HEK293 (cell line): ENCODE measurements around the gene CEP112.

Experiments used
- CTCF ChIA-PET: fragments of 350-600 bp; formaldehyde crosslinking; extraction: SDS; loops from one replicate; lab custom pipeline; 2021; ENCODE audit warnings: antibody characterized with exemption; lab: Yijun Ruan, JAX
- POLR2A ChIA-PET: fragments of 300-600 bp; formaldehyde crosslinking; extraction: SDS; loops from one replicate; lab custom pipeline; 2020; ENCODE audit warnings: antibody characterized with exemption, inconsistent platforms; lab: Yijun Ruan, JAX
- H3K27ac ChIP-seq: fragments of 200-500 bp; sonication (Bioruptor generic); 2 replicates; pipeline ENCODE4 v1.5.1; 2014; ENCODE audit warnings: low read depth, low read length, control low read depth, inconsistent platforms; ENCODE audit errors: extremely low read depth
- H3K36me3 ChIP-seq, 2 experiments: fragments of 200-500 bp in 1 of 2; sonication (Bioruptor generic) in 1 of 2; 1 replicate in 1 of 2; 2 replicates in 1 of 2; pipeline ENCODE4 v1.5.1; 2014 to 2017; ENCODE audit warnings: inconsistent platforms in 2 of 2, low read length in 2 of 2; ENCODE audit not compliant: control insufficient read depth in 2 of 2, insufficient read depth in 1 of 2
- H3K4me1 ChIP-seq: fragments of 200-500 bp; sonication (Bioruptor generic); 2 replicates; pipeline ENCODE4 v1.5.1; 2014; ENCODE audit warnings: mild to moderate bottlenecking, low read length, inconsistent platforms; ENCODE audit not compliant: control insufficient read depth, insufficient read depth
- H3K4me3 ChIP-seq: 2 replicates; pipeline ENCODE4 v1.5.1; 2011; ENCODE audit warnings: low read depth, mild to moderate bottlenecking, control low read depth, low read length, moderate library complexity
- H3K9me3 ChIP-seq: fragments of 200-500 bp; sonication (Bioruptor generic); 2 replicates; pipeline ENCODE4 v1.5.1; 2014; ENCODE audit warnings: low read depth, low read length, inconsistent platforms; ENCODE audit not compliant: control insufficient read depth, insufficient read depth
- AEBP2 ChIP-seq: fragments of 450-650 bp; formaldehyde crosslinking; IDR thresholded peaks from 2 replicates; pipeline ENCODE4 v1.5.1; 2016; ENCODE audit warnings: missing biosample characterization, missing genetic modification characterization, borderline replicate concordance
- BCL11A ChIP-seq: fragments of 450-650 bp; formaldehyde crosslinking; IDR thresholded peaks from 2 replicates; pipeline ENCODE4 v1.5.1; 2016; ENCODE audit warnings: low read depth, missing biosample characterization, missing genetic modification characterization
- GLI4 ChIP-seq: fragments of 450-650 bp; formaldehyde crosslinking; IDR thresholded peaks from 2 replicates; pipeline ENCODE4 v1.5.1; 2016; ENCODE audit warnings: missing biosample characterization, missing genetic modification characterization
- IKZF3 ChIP-seq: fragments of 450-650 bp; IDR thresholded peaks from 2 replicates; pipeline ENCODE4 v1.5.0; 2018; ENCODE audit warnings: missing biosample characterization, mild to moderate bottlenecking, missing genetic modification characterization, moderate library complexity
- KLF16 ChIP-seq: fragments of 450-650 bp; formaldehyde crosslinking; IDR thresholded peaks from 2 replicates; pipeline ENCODE4 v1.5.1; 2017; ENCODE audit warnings: missing biosample characterization, missing genetic modification characterization
- MYNN ChIP-seq: fragments of 450-650 bp; formaldehyde crosslinking; IDR thresholded peaks from 2 replicates; pipeline ENCODE4 v1.5.1; 2016; ENCODE audit warnings: missing biosample characterization, missing genetic modification characterization, borderline replicate concordance
- PATZ1 ChIP-seq: fragments of 450-650 bp; formaldehyde crosslinking; IDR thresholded peaks from 2 replicates; pipeline ENCODE4 v1.5.1; 2016; ENCODE audit warnings: missing biosample characterization, missing genetic modification characterization
- ZNF18 ChIP-seq: fragments of 450-650 bp; formaldehyde crosslinking; IDR thresholded peaks from 2 replicates; pipeline ENCODE4 v1.5.1; 2016; ENCODE audit warnings: missing biosample characterization, missing genetic modification characterization
- ZNF239 ChIP-seq: fragments of 450-650 bp; formaldehyde crosslinking; IDR thresholded peaks from 2 replicates; pipeline ENCODE4 v1.5.1; 2016; ENCODE audit warnings: missing biosample characterization, missing genetic modification characterization
- ZNF248 ChIP-seq: fragments of 450-650 bp; formaldehyde crosslinking; IDR thresholded peaks from 2 replicates; pipeline ENCODE4 v1.5.1; 2017; ENCODE audit warnings: missing biosample characterization, missing genetic modification characterization
- ZNF302 ChIP-seq: fragments of 450-650 bp; formaldehyde crosslinking; IDR thresholded peaks from 2 replicates; pipeline ENCODE4 v1.5.1; 2016; ENCODE audit warnings: missing biosample characterization, missing genetic modification characterization, low read depth
- ZNF394 ChIP-seq: fragments of 450-650 bp; formaldehyde crosslinking; IDR thresholded peaks from 2 replicates; pipeline ENCODE4 v1.5.1; 2016; ENCODE audit warnings: missing biosample characterization, missing genetic modification characterization, mild to moderate bottlenecking, moderate library complexity, borderline replicate concordance
- ZNF521 ChIP-seq: fragments of 450-650 bp; formaldehyde crosslinking; IDR thresholded peaks from 2 replicates; pipeline ENCODE4 v1.5.1; 2017; ENCODE audit warnings: missing biosample characterization, mild to moderate bottlenecking, missing genetic modification characterization
- ZNF571 ChIP-seq: fragments of 450-650 bp; formaldehyde crosslinking; IDR thresholded peaks from 2 replicates; pipeline ENCODE4 v1.5.0; 2017; ENCODE audit warnings: missing biosample characterization, missing genetic modification characterization
- ZNF768 ChIP-seq: fragments of 450-650 bp; formaldehyde crosslinking; IDR thresholded peaks from 2 replicates; pipeline ENCODE4 v1.5.1; 2018; ENCODE audit warnings: missing biosample characterization, mild to moderate bottlenecking, missing genetic modification characterization
- ZNF792 ChIP-seq: fragments of 450-650 bp; formaldehyde crosslinking; IDR thresholded peaks from 2 replicates; pipeline ENCODE4 v1.5.1; 2016; ENCODE audit warnings: missing biosample characterization, missing genetic modification characterization
- ZNF843 ChIP-seq: fragments of 450-650 bp; formaldehyde crosslinking; IDR thresholded peaks from 2 replicates; pipeline ENCODE4 v1.5.1; 2016; ENCODE audit warnings: missing biosample characterization, missing genetic modification characterization
- TF ChIP-seq, protein P1 (sequence below): fragments of 450-650 bp; formaldehyde crosslinking; optimal IDR thresholded peaks from 2 replicates; pipeline ENCODE3; 2016; ENCODE audit warnings: missing biosample characterization, mild to moderate bottlenecking, missing genetic modification characterization
- TF ChIP-seq, protein P2 (sequence below): fragments of 450-650 bp; formaldehyde crosslinking; IDR thresholded peaks from 2 replicates; pipeline ENCODE4 v1.5.1; 2016; ENCODE audit warnings: missing biosample characterization, missing genetic modification characterization

Gene CEP112

GRCh38 chr17:65730711-65731169, 461.2 kb downstream of the CEP112 start:
- Histone ChIP-seq H3K36me3 (no peaks in the 10 kb centered on the region), H3K27ac (no peak overlapping the region), H3K4me1 (no peaks in the 10 kb centered on the region), H3K9me3 (no peaks in the 10 kb centered on the region)
- ChIA-PET CTCF (no interaction called here), POLR2A (no interaction called here)
- TF ChIP-seq, protein P1, sequence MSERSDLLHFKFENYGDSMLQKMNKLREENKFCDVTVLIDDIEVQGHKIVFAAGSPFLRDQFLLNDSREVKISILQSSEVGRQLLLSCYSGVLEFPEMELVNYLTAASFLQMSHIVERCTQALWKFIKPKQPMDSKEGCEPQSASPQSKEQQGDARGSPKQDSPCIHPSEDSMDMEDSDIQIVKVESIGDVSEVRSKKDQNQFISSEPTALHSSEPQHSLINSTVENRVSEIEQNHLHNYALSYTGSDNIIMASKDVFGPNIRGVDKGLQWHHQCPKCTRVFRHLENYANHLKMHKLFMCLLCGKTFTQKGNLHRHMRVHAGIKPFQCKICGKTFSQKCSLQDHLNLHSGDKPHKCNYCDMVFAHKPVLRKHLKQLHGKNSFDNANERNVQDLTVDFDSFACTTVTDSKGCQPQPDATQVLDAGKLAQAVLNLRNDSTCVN (tag by site-specific recombination): no peak
- TF ChIP-seq GLI4 (no peak), ZNF843 (tag by site-specific recombination) (no peak), ZNF521 (tag by site-specific recombination) (no peak), ZNF792 (tag by site-specific recombination) (no peak), ZNF18 (tag by site-specific recombination) (no peak), IKZF3 (tag by site-specific recombination) (no peak)
- TF ChIP-seq, protein P2, sequence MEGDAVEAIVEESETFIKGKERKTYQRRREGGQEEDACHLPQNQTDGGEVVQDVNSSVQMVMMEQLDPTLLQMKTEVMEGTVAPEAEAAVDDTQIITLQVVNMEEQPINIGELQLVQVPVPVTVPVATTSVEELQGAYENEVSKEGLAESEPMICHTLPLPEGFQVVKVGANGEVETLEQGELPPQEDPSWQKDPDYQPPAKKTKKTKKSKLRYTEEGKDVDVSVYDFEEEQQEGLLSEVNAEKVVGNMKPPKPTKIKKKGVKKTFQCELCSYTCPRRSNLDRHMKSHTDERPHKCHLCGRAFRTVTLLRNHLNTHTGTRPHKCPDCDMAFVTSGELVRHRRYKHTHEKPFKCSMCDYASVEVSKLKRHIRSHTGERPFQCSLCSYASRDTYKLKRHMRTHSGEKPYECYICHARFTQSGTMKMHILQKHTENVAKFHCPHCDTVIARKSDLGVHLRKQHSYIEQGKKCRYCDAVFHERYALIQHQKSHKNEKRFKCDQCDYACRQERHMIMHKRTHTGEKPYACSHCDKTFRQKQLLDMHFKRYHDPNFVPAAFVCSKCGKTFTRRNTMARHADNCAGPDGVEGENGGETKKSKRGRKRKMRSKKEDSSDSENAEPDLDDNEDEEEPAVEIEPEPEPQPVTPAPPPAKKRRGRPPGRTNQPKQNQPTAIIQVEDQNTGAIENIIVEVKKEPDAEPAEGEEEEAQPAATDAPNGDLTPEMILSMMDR (tag by site-specific recombination): no peak
- TF ChIP-seq, all 188 proteins: peak for 0
- H3K4me3 ChIP-seq: no peak overlapping the region

DNA sequence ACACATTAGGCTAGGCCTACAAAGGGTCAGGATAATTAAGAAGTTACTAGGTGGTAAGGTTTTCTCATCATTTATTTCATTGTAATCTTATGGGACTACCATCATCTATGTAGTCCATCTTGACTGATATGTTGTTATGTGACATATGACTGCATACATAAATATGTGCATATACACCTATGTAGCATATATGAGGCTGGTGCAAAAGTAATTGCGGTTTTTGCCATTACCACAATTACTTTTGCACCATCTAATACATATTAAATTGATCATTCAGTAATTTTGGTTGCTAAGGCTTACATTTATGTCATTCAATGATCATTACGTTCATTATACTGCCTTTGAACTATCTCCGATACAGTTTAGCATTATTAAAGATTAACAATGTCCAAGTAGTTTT, 462.7 kb downstream of the CEP112 start:
- no peak for TF ChIP-seq ZNF394 (tag by site-specific recombination)

GRCh38 chr17:65727832-65728231, 464.1 kb downstream of the CEP112 start:
- TF ChIP-seq ZNF239 (tag by site-specific recombination): no peak
- TF ChIP-seq, all 188 proteins: peak for 0
- ChIA-PET POLR2A (no interaction called here), CTCF (interaction anchor here (0.6 kb wide), 1 partner anchor 130 kb away, joined by 4 read pairs; no protein-coding TSS in a partner anchor)
- Histone ChIP-seq H3K4me1 (peaks cover 5% of the 10 kb centered on the region; the same call in 1 of the 2 replicates), H3K36me3 (no peaks in the 10 kb centered on the region; a peak in 1 of 3 replicates), H3K9me3 (no peaks in the 10 kb centered on the region), H3K4me3 (no peak overlapping the region), H3K27ac (no peak overlapping the region)

More for the DNA sequence above, 462.7 kb downstream of the CEP112 start:
- H3K27ac ChIP-seq: no peak overlapping the region
- H3K4me1 ChIP-seq: no peaks in the 10 kb centered on the region
- H3K4me3 ChIP-seq: no peak overlapping the region
- no peaks in the 10 kb centered on the region for H3K9me3 ChIP-seq
- H3K36me3 ChIP-seq: no peaks in the 10 kb centered on the region; a peak in 1 of 3 replicates
- ChIA-PET CTCF (interaction anchor here (0.8 to 1.0 kb wide), 2 partner anchors 19 to 32 kb away, joined by 3 read pairs; no protein-coding TSS in a partner anchor), POLR2A (no interaction called here)

DNA sequence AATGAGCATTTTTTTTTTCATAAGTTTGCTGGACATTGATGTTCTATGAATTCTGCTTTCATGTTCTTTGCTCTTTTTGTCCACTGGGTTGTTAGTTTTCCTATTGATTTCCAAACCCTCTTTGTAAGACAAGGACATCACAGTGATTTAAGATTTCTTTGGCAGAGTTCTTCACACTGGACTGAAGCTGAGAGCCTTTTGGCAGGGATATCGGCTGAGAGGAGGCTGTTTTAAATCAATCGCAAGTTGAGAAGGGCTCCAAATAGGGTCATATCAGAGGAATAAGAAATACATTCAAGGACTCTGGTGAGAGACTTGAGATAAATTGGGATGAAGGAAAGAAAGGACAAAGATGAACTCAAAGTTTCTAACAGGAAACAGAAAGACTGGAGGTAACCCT, 464.7 kb downstream of the CEP112 start:
- CTCF ChIA-PET: interaction anchor here (0.5 to 0.6 kb wide), 2 partner anchors 65 to 129 kb away, joined by 3 to 4 read pairs; no protein-coding TSS in a partner anchor
- Histone ChIP-seq H3K9me3 (no peaks in the 10 kb centered on the region), H3K36me3 (no peaks in the 10 kb centered on the region; a peak in 1 of 3 replicates), H3K4me3 (no peak overlapping the region), H3K27ac (no peak overlapping the region), H3K4me1 (peaks cover 5% of the 10 kb centered on the region; the same call in 1 of the 2 replicates)
- POLR2A ChIA-PET: no interaction called here
- TF ChIP-seq AEBP2 (tag by site-specific recombination): no peak
- no peak for TF ChIP-seq ZNF248 (tag by site-specific recombination)
- no peak for TF ChIP-seq ZNF768 (tag by site-specific recombination)
- TF ChIP-seq ZNF843 (tag by site-specific recombination): no peak
- TF ChIP-seq KLF16 (tag by site-specific recombination): no peak
- TF ChIP-seq ZNF571 (tag by site-specific recombination): no peak
- no peak for TF ChIP-seq PATZ1 (tag by site-specific recombination)
- no peak for TF ChIP-seq MYNN (tag by site-specific recombination)
- no peak for TF ChIP-seq BCL11A (tag by site-specific recombination)
- TF ChIP-seq ZNF302: no peak
